ENCODE results near the gene HUNK. TPM values are rescaled to one million over a fixed set of nuclear protein-coding genes. Genes with fewer than 3 reads are reported as not detected.

Gene HUNK
- total RNA-seq, 4 donors from 2014 or later: 0.42 to 3.2 (median 1.0) TPM

GRCh38 chr21:31924548-31924947 is 51.7 kb downstream of the HUNK start:
- intact Hi-C loops (cut with DNase I): no loop called here
- no peak overlapping the region for H3K27ac ChIP-seq (replicated peaks in 1 of 4)
- H3K4me3 ChIP-seq: no peak overlapping the region
- H3K27me3 ChIP-seq: no peaks in the 10 kb centered on the region
- H3K9me3 ChIP-seq: peaks cover 0 to 6% (median 0%) of the 10 kb centered on the region in 4 donors
- 93% methylated on average over 13 of the region's 13 CpGs for WGBS
- H3K36me3 ChIP-seq: no peaks in the 10 kb centered on the region
- H3K4me1 ChIP-seq: peaks cover 0 to 11% (median 10%) of the 10 kb centered on the region in 4 donors
- TF ChIP-seq POLR2AphosphoS5 (IDR thresholded peaks at IDR 0.05): no peak
- no peak for TF ChIP-seq EP300 (IDR thresholded peaks at IDR 0.05)
- no peak for TF ChIP-seq CTCF (IDR thresholded peaks at IDR 0.05)
- TF ChIP-seq POLR2A (IDR thresholded peaks at IDR 0.05; ENCODE audit: low read depth): no peak
- no peak for DNase-seq (ENCODE audit: extremely low spot score)

DNA sequence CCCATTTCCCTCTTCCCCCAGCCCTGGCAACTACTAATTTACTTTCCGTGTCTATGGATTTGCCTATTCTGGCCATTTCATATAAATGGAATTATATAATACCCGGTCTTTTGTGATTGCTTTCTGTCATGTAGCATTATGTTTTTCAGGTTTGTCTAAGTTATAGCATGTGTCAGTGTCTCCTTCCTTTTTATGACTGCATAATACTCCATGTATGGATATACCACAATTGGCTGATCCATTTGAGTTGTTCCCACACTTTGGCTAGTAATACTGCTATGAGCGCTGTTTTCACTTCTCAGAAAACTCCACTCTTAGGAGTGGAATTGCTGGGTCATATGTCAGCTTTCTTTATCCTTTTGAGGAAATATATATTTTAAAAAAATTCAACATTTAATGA is 53.7 kb downstream of the HUNK start:
- Histone ChIP-seq H3K4me1 (peaks cover 0 to 11% (median 10%) of the 10 kb centered on the region in 4 donors), H3K36me3 (no peaks in the 10 kb centered on the region), H3K27me3 (no peaks in the 10 kb centered on the region), H3K27ac (replicated peaks in 1 of 4) (no peak overlapping the region), H3K4me3 (no peak overlapping the region), H3K9me3 (peaks cover 0 to 6% (median 0%) of the 10 kb centered on the region in 4 donors)
- TF ChIP-seq EP300 (IDR thresholded peaks at IDR 0.05): no peak
- no peak for TF ChIP-seq POLR2A (IDR thresholded peaks at IDR 0.05; ENCODE audit: low read depth)
- no peak for TF ChIP-seq POLR2AphosphoS5 (IDR thresholded peaks at IDR 0.05)
- TF ChIP-seq CTCF (IDR thresholded peaks at IDR 0.05): no peak
- no peak for DNase-seq (ENCODE audit: extremely low spot score)
- WGBS: 97% methylated on average over 3 of the region's 3 CpGs
- intact Hi-C loops (cut with DNase I): no loop called here

DNA sequence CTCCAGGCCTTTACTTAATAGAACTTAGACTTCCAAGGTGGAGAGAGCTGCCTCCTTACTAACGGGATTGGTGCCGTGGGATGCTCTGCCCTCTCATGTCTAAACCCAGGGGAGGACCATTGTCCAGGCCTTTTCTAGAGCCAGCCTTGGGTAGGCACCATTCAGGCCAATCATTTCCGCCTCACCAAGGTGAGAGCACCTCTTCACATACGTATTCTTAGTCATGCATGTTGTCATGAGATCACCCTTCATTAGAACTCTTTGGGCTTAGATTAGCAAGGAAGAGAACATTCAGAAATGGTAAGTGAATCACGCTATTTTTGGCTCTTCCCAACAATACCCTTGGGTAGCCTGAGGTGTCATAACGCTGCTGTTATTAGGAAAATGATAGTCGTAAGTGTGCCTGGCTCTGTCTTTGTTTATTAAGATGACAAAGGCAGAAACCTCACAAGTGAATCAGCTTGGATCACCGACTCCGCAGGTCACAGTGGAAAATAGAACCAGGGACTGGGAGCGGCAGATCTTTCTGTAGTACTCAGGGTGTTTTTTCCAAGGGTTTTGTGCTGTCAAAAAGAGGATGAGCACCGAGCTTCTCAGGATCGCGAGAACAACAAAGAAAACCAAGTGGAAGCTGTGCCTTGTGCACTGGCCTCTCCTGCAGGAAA is 55.0 kb downstream of the HUNK start:
- peaks cover 0 to 6% (median 0%) of the 10 kb centered on the region in 4 donors for H3K9me3 ChIP-seq
- H3K4me3 ChIP-seq: no peak overlapping the region
- H3K27ac ChIP-seq (replicated peaks in 1 of 4): no peak overlapping the region
- intact Hi-C loops (cut with DNase I): no loop called here
- no peaks in the 10 kb centered on the region for H3K36me3 ChIP-seq
- H3K4me1 ChIP-seq: peaks cover 0 to 11% (median 10%) of the 10 kb centered on the region in 4 donors
- TF ChIP-seq EP300 (IDR thresholded peaks at IDR 0.05) (no peak), POLR2A (IDR thresholded peaks at IDR 0.05; ENCODE audit: low read depth) (no peak), POLR2AphosphoS5 (IDR thresholded peaks at IDR 0.05) (no peak), CTCF (IDR thresholded peaks at IDR 0.05) (no peak)
- WGBS: 57% methylated on average over 13 of the region's 13 CpGs
- no peak for DNase-seq (ENCODE audit: extremely low spot score)
- H3K27me3 ChIP-seq: no peaks in the 10 kb centered on the region

DNA sequence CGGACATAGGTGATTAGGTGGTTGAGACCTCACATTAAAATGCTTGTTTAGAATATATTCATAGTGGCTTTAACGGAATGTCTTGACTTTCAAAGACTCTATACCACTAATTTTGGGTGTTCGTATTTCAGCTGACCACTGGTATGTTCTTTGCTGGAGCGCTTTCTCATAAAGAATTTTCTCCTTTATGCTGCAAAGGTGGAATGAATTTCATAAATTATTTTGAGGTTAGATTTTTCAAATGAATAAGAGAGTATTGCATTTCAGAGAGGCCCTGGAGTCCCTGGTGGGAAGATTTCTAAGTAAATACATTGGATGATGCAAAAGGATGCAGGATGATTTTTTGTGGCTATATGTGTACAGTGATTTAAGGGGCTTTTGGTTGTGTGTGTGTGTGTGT is 55.8 kb downstream of the HUNK start:
- TF ChIP-seq CTCF (IDR thresholded peaks at IDR 0.05): no peak
- TF ChIP-seq POLR2A (IDR thresholded peaks at IDR 0.05; ENCODE audit: low read depth): no peak
- no peak for TF ChIP-seq POLR2AphosphoS5 (IDR thresholded peaks at IDR 0.05)
- no peak for TF ChIP-seq EP300 (IDR thresholded peaks at IDR 0.05)
- no peaks in the 10 kb centered on the region for H3K36me3 ChIP-seq
- no peak overlapping the region for H3K27ac ChIP-seq (replicated peaks in 1 of 4)
- intact Hi-C loops (cut with DNase I): no loop called here
- H3K9me3 ChIP-seq: peaks cover 0 to 6% (median 0%) of the 10 kb centered on the region in 4 donors
- DNase-seq (ENCODE audit: extremely low spot score): no peak
- 92% methylated on average over 4 of the region's 4 CpGs for WGBS
- no peak overlapping the region for H3K4me3 ChIP-seq
- H3K27me3 ChIP-seq: peaks cover 0 to 7% (median 0%) of the 10 kb centered on the region in 4 donors
- H3K4me1 ChIP-seq: peaks cover 0 to 11% (median 10%) of the 10 kb centered on the region in 4 donors
